ENCODE results near the gene VAV1. TPM values are rescaled to one million over a fixed set of nuclear protein-coding genes. Genes with fewer than 3 reads are reported as not detected.

VAV1 gene
- total and polyA plus RNA-seq, 2 of the 13 experiments (the other 11 are each of a cell fraction or from before 2014, with no cell fraction given): not detected

GRCh38 chr19:6723108-6723618 is 49.3 kb upstream of the VAV1 start (continued):
- 0 out of 2 replicates have a peak, but pooled peaks have one; percentile 18 for TF ChIP-seq ESRRA (CRISPR knock-in tag; IDR thresholded peaks at IDR 0.05; ENCODE audit: low read depth)
- TF ChIP-seq ZNF878 (CRISPR knock-in tag; IDR thresholded peaks at IDR 0.05): 0 out of 2 replicates have a peak, but pooled peaks have one; percentile 29
- TF ChIP-seq, protein P1, sequence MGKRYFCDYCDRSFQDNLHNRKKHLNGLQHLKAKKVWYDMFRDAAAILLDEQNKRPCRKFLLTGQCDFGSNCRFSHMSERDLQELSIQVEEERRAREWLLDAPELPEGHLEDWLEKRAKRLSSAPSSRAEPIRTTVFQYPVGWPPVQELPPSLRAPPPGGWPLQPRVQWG (CRISPR knock-in tag; IDR thresholded peaks at IDR 0.05; ENCODE audit: borderline replicate concordance, low read depth): no peak
- TF ChIP-seq HNF1B (CRISPR knock-in tag; IDR thresholded peaks at IDR 0.05): peak; percentile 84
- 0 out of 2 replicates have a peak, but pooled peaks have one; percentile 52 for TF ChIP-seq KLF11 (CRISPR knock-in tag; IDR thresholded peaks at IDR 0.05)
- peak in 1 of 2 experiments; percentile 97; a peak in 2 of 4 replicates for TF ChIP-seq KLF16 (CRISPR knock-in tag; IDR thresholded peaks at IDR 0.05)
- no peak for TF ChIP-seq SALL2 (CRISPR knock-in tag; IDR thresholded peaks at IDR 0.05)
- TF ChIP-seq ZNF205 (CRISPR knock-in tag; IDR thresholded peaks at IDR 0.05): peak; percentile 84
- TF ChIP-seq, protein P2, sequence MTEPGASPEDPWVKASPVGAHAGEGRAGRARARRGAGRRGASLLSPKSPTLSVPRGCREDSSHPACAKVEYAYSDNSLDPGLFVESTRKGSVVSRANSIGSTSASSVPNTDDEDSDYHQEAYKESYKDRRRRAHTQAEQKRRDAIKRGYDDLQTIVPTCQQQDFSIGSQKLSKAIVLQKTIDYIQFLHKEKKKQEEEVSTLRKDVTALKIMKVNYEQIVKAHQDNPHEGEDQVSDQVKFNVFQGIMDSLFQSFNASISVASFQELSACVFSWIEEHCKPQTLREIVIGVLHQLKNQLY (CRISPR knock-in tag; IDR thresholded peaks at IDR 0.05): peak; percentile 75
- TF ChIP-seq, protein P3, sequence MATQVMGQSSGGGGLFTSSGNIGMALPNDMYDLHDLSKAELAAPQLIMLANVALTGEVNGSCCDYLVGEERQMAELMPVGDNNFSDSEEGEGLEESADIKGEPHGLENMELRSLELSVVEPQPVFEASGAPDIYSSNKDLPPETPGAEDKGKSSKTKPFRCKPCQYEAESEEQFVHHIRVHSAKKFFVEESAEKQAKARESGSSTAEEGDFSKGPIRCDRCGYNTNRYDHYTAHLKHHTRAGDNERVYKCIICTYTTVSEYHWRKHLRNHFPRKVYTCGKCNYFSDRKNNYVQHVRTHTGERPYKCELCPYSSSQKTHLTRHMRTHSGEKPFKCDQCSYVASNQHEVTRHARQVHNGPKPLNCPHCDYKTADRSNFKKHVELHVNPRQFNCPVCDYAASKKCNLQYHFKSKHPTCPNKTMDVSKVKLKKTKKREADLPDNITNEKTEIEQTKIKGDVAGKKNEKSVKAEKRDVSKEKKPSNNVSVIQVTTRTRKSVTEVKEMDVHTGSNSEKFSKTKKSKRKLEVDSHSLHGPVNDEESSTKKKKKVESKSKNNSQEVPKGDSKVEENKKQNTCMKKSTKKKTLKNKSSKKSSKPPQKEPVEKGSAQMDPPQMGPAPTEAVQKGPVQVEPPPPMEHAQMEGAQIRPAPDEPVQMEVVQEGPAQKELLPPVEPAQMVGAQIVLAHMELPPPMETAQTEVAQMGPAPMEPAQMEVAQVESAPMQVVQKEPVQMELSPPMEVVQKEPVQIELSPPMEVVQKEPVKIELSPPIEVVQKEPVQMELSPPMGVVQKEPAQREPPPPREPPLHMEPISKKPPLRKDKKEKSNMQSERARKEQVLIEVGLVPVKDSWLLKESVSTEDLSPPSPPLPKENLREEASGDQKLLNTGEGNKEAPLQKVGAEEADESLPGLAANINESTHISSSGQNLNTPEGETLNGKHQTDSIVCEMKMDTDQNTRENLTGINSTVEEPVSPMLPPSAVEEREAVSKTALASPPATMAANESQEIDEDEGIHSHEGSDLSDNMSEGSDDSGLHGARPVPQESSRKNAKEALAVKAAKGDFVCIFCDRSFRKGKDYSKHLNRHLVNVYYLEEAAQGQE (IDR thresholded peaks at IDR 0.05; ENCODE audit: borderline replicate concordance in 1 of 2, low read depth in 1 of 2, low read length in 2 of 2): 0 out of 4 replicates have a peak, but pooled peaks of 1 of the 2 experiments have one; percentile 12
- peak; percentile 71 for TF ChIP-seq CREM (IDR thresholded peaks at IDR 0.05)
- TF ChIP-seq CREM (CRISPR knock-in tag; IDR thresholded peaks at IDR 0.05): no peak
- peak; percentile 86 for TF ChIP-seq FOXA3 (CRISPR knock-in tag; IDR thresholded peaks at IDR 0.05)
- TF ChIP-seq ZIK1 (CRISPR knock-in tag; IDR thresholded peaks at IDR 0.05; ENCODE audit: borderline replicate concordance, low read depth): no peak
- TF ChIP-seq ZNF501 (CRISPR knock-in tag; IDR thresholded peaks at IDR 0.05): peak; percentile 29; the same call in 1 of the 2 replicates
- TF ChIP-seq MTF1 (CRISPR knock-in tag; IDR thresholded peaks at IDR 0.05): no peak
- peak; percentile 72; the same call in 1 of the 2 replicates for TF ChIP-seq MXD4 (CRISPR knock-in tag; IDR thresholded peaks at IDR 0.05)
- TF ChIP-seq, protein P4, sequence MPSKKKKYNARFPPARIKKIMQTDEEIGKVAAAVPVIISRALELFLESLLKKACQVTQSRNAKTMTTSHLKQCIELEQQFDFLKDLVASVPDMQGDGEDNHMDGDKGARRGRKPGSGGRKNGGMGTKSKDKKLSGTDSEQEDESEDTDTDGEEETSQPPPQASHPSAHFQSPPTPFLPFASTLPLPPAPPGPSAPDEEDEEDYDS (CRISPR knock-in tag; IDR thresholded peaks at IDR 0.05): peak; percentile 56; the same call in 1 of the 2 replicates
- peak; percentile 54; the same call in 1 of the 2 replicates for TF ChIP-seq CBFB (CRISPR knock-in tag; IDR thresholded peaks at IDR 0.05)
- TF ChIP-seq FOXP1 (IDR thresholded peaks at IDR 0.05): no peak
- TF ChIP-seq FOXP1 (CRISPR knock-in tag; IDR thresholded peaks at IDR 0.05): peak; percentile 60; the same call in 1 of the 2 replicates
- TF ChIP-seq RBFOX2 (IDR thresholded peaks at IDR 0.05; ENCODE audit: low read depth, low read length): peak; percentile 50; the same call in 1 of the 2 replicates
- TF ChIP-seq HNF4A (CRISPR knock-in tag; IDR thresholded peaks at IDR 0.05): peak; percentile 27; the same call in 1 of the 2 replicates
- TF ChIP-seq HNF4G (IDR thresholded peaks at IDR 0.05; ENCODE audit: borderline replicate concordance, low read depth, low read length): peak; percentile 36; the same call in 1 of the 2 replicates
- 0 out of 2 replicates have a peak, but pooled peaks have one; percentile 40 for TF ChIP-seq HNF4G (CRISPR knock-in tag; IDR thresholded peaks at IDR 0.05; ENCODE audit: borderline replicate concordance, low read depth)
- TF ChIP-seq MTF2 (CRISPR knock-in tag; IDR thresholded peaks at IDR 0.05; ENCODE audit: borderline replicate concordance): no peak
